Esophagus muscularis mucosa (tissue), 4 donors: ENCODE data around the gene OIP5.

ENCODE experiments used
- EP300 ChIP-seq: sonication (generic); formaldehyde crosslinking; IDR thresholded peaks from one replicate; pipeline ENCODE4 v1.6.1; 2017; ENCODE audit warnings: antibody characterized with exemption
- POLR2A ChIP-seq: fragments of 450-650 bp; IDR thresholded peaks from one replicate; pipeline ENCODE4 v1.6.1; 2017; ENCODE audit warnings: antibody characterized with exemption, moderate library complexity, mild to moderate bottlenecking, low read depth
- POLR2AphosphoS5 ChIP-seq, 2 donors: sonication (generic); formaldehyde crosslinking; IDR thresholded peaks; one replicate each; pipeline ENCODE4 v1.6.1; 2017; ENCODE audit warnings: antibody characterized with exemption in 2 of 2
- TF ChIP-seq, protein P1 (sequence below), 3 experiments: fragments of 200-600 bp in 2 of 3; fragments of 450-650 bp in 1 of 3; sonication (generic) in 2 of 3; IDR thresholded peaks; one replicate each; pipeline ENCODE4 v1.5.1; 2017 to 2019; ENCODE audit warnings: antibody characterized with exemption in 3 of 3, mild to moderate bottlenecking in 2 of 3, moderate library complexity in 1 of 3

DNA sequence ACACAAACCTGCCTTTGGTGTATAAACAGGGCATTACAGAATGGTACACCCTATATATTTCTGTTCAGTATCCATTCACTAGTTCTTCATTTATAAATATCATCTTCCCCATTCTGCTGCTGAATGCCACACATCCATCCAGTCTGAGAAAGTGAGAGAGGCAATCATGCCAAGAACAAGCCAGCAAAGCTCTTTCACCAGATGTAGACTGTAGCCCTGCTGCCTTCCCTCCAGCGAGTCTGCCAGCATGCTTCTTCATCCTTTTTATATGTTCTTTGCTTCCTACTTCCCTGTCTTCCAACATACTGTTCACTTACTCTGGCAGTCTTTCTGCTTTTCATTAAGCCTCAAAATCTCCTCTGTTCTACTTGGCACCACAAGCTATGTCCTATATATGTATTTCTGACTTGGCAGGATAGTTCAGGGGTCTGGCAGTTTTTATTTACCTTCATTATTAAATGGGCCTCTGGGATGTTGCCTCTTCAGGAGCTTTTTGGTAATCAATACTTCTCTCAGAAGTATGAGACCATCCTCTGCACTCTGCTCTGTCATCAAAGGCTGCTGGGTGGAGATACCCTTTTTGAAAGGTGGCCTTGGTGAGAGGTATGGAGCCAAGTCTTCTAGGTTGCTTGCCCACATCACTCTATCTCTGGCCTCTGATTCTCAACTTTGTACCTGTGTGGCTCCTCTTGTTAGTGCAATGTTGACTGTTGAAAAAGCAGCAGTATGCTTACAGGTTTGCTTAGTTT, 52.7 kb downstream of the OIP5 start:
- no peak for TF ChIP-seq EP300
- TF ChIP-seq, protein P1, sequence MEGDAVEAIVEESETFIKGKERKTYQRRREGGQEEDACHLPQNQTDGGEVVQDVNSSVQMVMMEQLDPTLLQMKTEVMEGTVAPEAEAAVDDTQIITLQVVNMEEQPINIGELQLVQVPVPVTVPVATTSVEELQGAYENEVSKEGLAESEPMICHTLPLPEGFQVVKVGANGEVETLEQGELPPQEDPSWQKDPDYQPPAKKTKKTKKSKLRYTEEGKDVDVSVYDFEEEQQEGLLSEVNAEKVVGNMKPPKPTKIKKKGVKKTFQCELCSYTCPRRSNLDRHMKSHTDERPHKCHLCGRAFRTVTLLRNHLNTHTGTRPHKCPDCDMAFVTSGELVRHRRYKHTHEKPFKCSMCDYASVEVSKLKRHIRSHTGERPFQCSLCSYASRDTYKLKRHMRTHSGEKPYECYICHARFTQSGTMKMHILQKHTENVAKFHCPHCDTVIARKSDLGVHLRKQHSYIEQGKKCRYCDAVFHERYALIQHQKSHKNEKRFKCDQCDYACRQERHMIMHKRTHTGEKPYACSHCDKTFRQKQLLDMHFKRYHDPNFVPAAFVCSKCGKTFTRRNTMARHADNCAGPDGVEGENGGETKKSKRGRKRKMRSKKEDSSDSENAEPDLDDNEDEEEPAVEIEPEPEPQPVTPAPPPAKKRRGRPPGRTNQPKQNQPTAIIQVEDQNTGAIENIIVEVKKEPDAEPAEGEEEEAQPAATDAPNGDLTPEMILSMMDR (IDR thresholded peaks at IDR 0.05), result no peak
- no peak for TF ChIP-seq POLR2A
- no peak for TF ChIP-seq POLR2AphosphoS5 (IDR thresholded peaks at IDR 0.05)
